OCI-LY1 (cell line): ENCODE data around the gene CRYBG1.
A peak's percentile ranks its signal among the peaks of the same experiment; 100 is the strongest.
"Not testable (repeated sequence)": the region's sequence is repeated elsewhere in the genome, so short reads cannot be mapped to it uniquely, and the experiment has no call there.

ENCODE experiments used
- H2AFZ ChIP-seq: fragments of 200-600 bp; sonication (generic), shearing (Covaris generic); 2 replicates; pipeline ENCODE4 v1.6.0; 2014; ENCODE audit warnings: antibody characterized with exemption, mild to moderate bottlenecking, low read length
- H3F3A ChIP-seq: fragments of 200-600 bp; sonication (generic), shearing (Covaris generic); 2 replicates; pipeline ENCODE4 v1.6.0; 2014; ENCODE audit warnings: mild to moderate bottlenecking, antibody characterized with exemption, low read length, moderate library complexity; ENCODE audit not compliant: insufficient read depth
- H3K27ac ChIP-seq: fragments of 200-600 bp; sonication (generic); 2 replicates; pipeline ENCODE4 v1.5.1; 2014; ENCODE audit warnings: low read length, mixed run types, mild to moderate bottlenecking, low read depth; ENCODE audit not compliant: poor library complexity, severe bottlenecking
- H3K27me3 ChIP-seq: fragments of 200-600 bp; sonication (generic); 2 replicates; pipeline ENCODE4 v1.6.0; 2014; ENCODE audit warnings: antibody characterized with exemption, mild to moderate bottlenecking, low read length, moderate library complexity; ENCODE audit not compliant: insufficient read depth
- H3K36me3 ChIP-seq: fragments of 200-600 bp; sonication (generic); 2 replicates; pipeline ENCODE4 v1.6.1; 2014; ENCODE audit warnings: mild to moderate bottlenecking, antibody characterized with exemption, low read length, moderate library complexity, mixed read lengths; ENCODE audit not compliant: insufficient read depth
- H3K4me1 ChIP-seq: fragments of 200-600 bp; sonication (generic); 2 replicates; pipeline ENCODE4 v1.5.1; 2014; ENCODE audit warnings: mild to moderate bottlenecking, low read length, moderate library complexity; ENCODE audit not compliant: insufficient read depth, severe bottlenecking
- H3K4me2 ChIP-seq: fragments of 200-600 bp; sonication (generic), shearing (Covaris generic); 2 replicates; pipeline ENCODE4 v1.6.1; 2014; ENCODE audit warnings: low read length
- H3K4me3 ChIP-seq: fragments of 200-600 bp; sonication (generic); 2 replicates; pipeline ENCODE4 v1.5.1; 2014; ENCODE audit warnings: low read length, low read depth, mild to moderate bottlenecking, mixed read lengths; ENCODE audit not compliant: poor library complexity, severe bottlenecking
- H3K79me2 ChIP-seq: fragments of 200-600 bp; shearing (Covaris generic); 2 replicates; pipeline ENCODE4 v1.6.1; 2016; ENCODE audit warnings: mixed run types, low read length, mixed read lengths; ENCODE audit not compliant: insufficient read depth
- H3K9ac ChIP-seq: fragments of 200-600 bp; sonication (generic), shearing (Covaris generic); 2 replicates; pipeline ENCODE4 v1.6.1; 2014; ENCODE audit warnings: mild to moderate bottlenecking, low read length, mixed read lengths
- H3K9me2 ChIP-seq: fragments of 200-600 bp; sonication (generic), shearing (Covaris generic); 2 replicates; pipeline ENCODE4 v1.6.1; 2014; ENCODE audit warnings: low read depth, mild to moderate bottlenecking, low read length, mixed read lengths
- H3K9me3 ChIP-seq: fragments of 200-600 bp; shearing (Covaris generic); 2 replicates; pipeline ENCODE4 v1.6.1; 2014; ENCODE audit warnings: low read length, mixed read lengths
- H4K20me1 ChIP-seq: fragments of 200-600 bp; sonication (generic), shearing (Covaris generic); 2 replicates; pipeline ENCODE4 v1.6.0; 2016; ENCODE audit warnings: mild to moderate bottlenecking, low read length; ENCODE audit not compliant: insufficient read depth
- CTCF ChIP-seq: fragments of 200-600 bp; sonication (generic), shearing (Covaris generic); IDR thresholded peaks from 2 replicates; pipeline ENCODE4 v1.5.1; 2017; ENCODE audit warnings: mild to moderate bottlenecking, antibody characterized with exemption, low read length, moderate library complexity, mixed read lengths
- EZH2 ChIP-seq: fragments of 200-600 bp; sonication (generic), shearing (Covaris generic); IDR thresholded peaks from 2 replicates; pipeline ENCODE4 v1.8.0; 2017; ENCODE audit warnings: borderline replicate concordance, mixed run types, mild to moderate bottlenecking, antibody characterized with exemption, low read length, moderate library complexity, mixed read lengths

Gene CRYBG1

GRCh38 chr6:106514583-106514885, 154.0 kb downstream of the CRYBG1 start:
- peak overlapping the region; percentile 95 for H3K27ac ChIP-seq
- H3K4me3 ChIP-seq = peak overlapping the region; percentile 75
- H3K9me2 ChIP-seq = no peaks in the 10 kb centered on the region
- peak overlapping the region; percentile 79 for H3K9ac ChIP-seq
- H4K20me1 ChIP-seq = no peaks in the 10 kb centered on the region
- H3K79me2 ChIP-seq = peaks cover 16% of the 10 kb centered on the region; the same call in 1 of the 2 replicates
- peaks cover 87% of the 10 kb centered on the region for H3K4me1 ChIP-seq
- TF ChIP-seq CTCF (no peak), EZH2 (no peak)
- no peaks in the 10 kb centered on the region for H3K36me3 ChIP-seq
- no peaks in the 10 kb centered on the region for H3K9me3 ChIP-seq
- no peak overlapping the region for H2AFZ ChIP-seq
- peaks cover 12% of the 10 kb centered on the region; the same call in 1 of the 2 replicates for H3F3A ChIP-seq
- peak overlapping the region; percentile 80 for H3K4me2 ChIP-seq
- no peaks in the 10 kb centered on the region for H3K27me3 ChIP-seq

GRCh38 chr6:106515582-106515981, 155.1 kb downstream of the CRYBG1 start:
- H3K79me2 ChIP-seq = peaks cover 16% of the 10 kb centered on the region; the same call in 1 of the 2 replicates
- H3K9ac ChIP-seq = peak overlapping the region; percentile 79
- not testable (repeated sequence) for H2AFZ ChIP-seq, H3K36me3 ChIP-seq, H3K27me3 ChIP-seq, H3K9me3 ChIP-seq, H3K9me2 ChIP-seq, H4K20me1 ChIP-seq
- peak overlapping the region; percentile 95 for H3K27ac ChIP-seq
- peak overlapping the region; percentile 75 for H3K4me3 ChIP-seq
- peaks cover 12% of the 10 kb centered on the region; the same call in 1 of the 2 replicates for H3F3A ChIP-seq
- peak overlapping the region; percentile 80 for H3K4me2 ChIP-seq
- peaks cover 91% of the 10 kb centered on the region for H3K4me1 ChIP-seq

GRCh38 chr6:106516616-106517015, 156.1 kb downstream of the CRYBG1 start:
- Histone ChIP-seq H3K27ac (peak overlapping the region; percentile 73), H3K36me3 (no peaks in the 10 kb centered on the region), H3K9me2 (no peaks in the 10 kb centered on the region), H2AFZ (no peak overlapping the region), H3K79me2 (peaks cover 16% of the 10 kb centered on the region; the same call in 1 of the 2 replicates), H3F3A (peaks cover 12% of the 10 kb centered on the region; the same call in 1 of the 2 replicates), H3K27me3 (no peaks in the 10 kb centered on the region), H3K4me3 (no peak overlapping the region), H3K9me3 (no peaks in the 10 kb centered on the region), H4K20me1 (no peaks in the 10 kb centered on the region), H3K9ac (peak overlapping the region; percentile 20; the same call in 1 of the 2 replicates), H3K4me1 (peaks cover 91% of the 10 kb centered on the region), H3K4me2 (peak overlapping the region; percentile 37; the same call in 1 of the 2 replicates)
- TF ChIP-seq CTCF (no peak), EZH2 (no peak)

GRCh38 chr6:106517706-106518105, 157.2 kb downstream of the CRYBG1 start:
- TF ChIP-seq EZH2 (no peak), CTCF (no peak)
- H3K4me1 ChIP-seq = peaks cover 93% of the 10 kb centered on the region
- peaks cover 26% of the 10 kb centered on the region for H3K79me2 ChIP-seq
- peak overlapping the region; percentile 31 for H3K4me2 ChIP-seq
- peaks cover 12% of the 10 kb centered on the region; the same call in 1 of the 2 replicates for H3F3A ChIP-seq
- H4K20me1 ChIP-seq = no peaks in the 10 kb centered on the region
- no peak overlapping the region for H2AFZ ChIP-seq
- no peak overlapping the region for H3K9ac ChIP-seq
- H3K27ac ChIP-seq = peak overlapping the region; percentile 34
- H3K36me3 ChIP-seq = no peaks in the 10 kb centered on the region
- H3K9me3 ChIP-seq = no peaks in the 10 kb centered on the region
- no peaks in the 10 kb centered on the region for H3K9me2 ChIP-seq
- H3K27me3 ChIP-seq = no peaks in the 10 kb centered on the region
- no peak overlapping the region for H3K4me3 ChIP-seq
